K562 (cell line): Measurements from ENCODE around the gene ZNF215. TPM values are rescaled to one million over a fixed set of nuclear protein-coding genes. Genes with fewer than 3 reads are reported as not detected.

Source experiments
- BRCA1 ChIP-seq, 2 experiments: fragments of 450-650 bp in 1 of 2; sonication (generic) in 1 of 2; formaldehyde crosslinking in 1 of 2; IDR thresholded peaks; 2 replicates each; pipeline versions ENCODE4 v1.5.0 to v1.6.1; 2017 to 2020; ENCODE audit warnings: mild to moderate bottlenecking in 1 of 2, missing genetic modification reagents in 1 of 2
- DACH1 ChIP-seq: fragments of 450-650 bp; IDR thresholded peaks from 2 replicates; pipeline ENCODE4 v1.6.1; 2018; ENCODE audit not compliant: partially characterized antibody
- GABPB1 ChIP-seq: sonication (generic); formaldehyde crosslinking; IDR thresholded peaks from 2 replicates; pipeline ENCODE4 v1.8.0; 2022; ENCODE audit warnings: mild to moderate bottlenecking, missing genetic modification reagents
- SMARCB1 ChIP-seq: IDR thresholded peaks from 2 replicates; pipeline ENCODE4 v1.6.1; 2011; ENCODE audit warnings: improper control_type of control experiment, low read depth; ENCODE audit not compliant: insufficient read length
- TAL1 ChIP-seq: fragments of 450-650 bp; IDR thresholded peaks from 2 replicates; pipeline ENCODE4 v1.6.1; 2016; ENCODE audit warnings: mild to moderate bottlenecking
- ZEB2 ChIP-seq: fragments of 450-650 bp; IDR thresholded peaks from 2 replicates; pipeline ENCODE4 v1.6.1; 2016
- ZNF551 ChIP-seq: fragments of 250-450 bp; sonication (Bioruptor Pico); IDR thresholded peaks from 2 replicates; pipeline ENCODE4 v1.5.0; 2021; ENCODE audit warnings: mild to moderate bottlenecking, moderate library complexity
- polyA plus RNA-seq, 8 experiments: library from polyadenylated mRNA; depleted of rRNA in 4 of 8; stranded (reverse) in 5 of 8; unstranded in 3 of 8; fragments of >200 nt; fragmentation: Nextera tagmentation in 2 of 8; fragmentation: Illumina TruSeq in 1 of 8; extraction: Ambion mirVana in 2 of 8; extraction: Trizol in 1 of 8; gene quantifications; 2 replicates each; pipeline versions ENCODE4 v1.2.1 to v1.2.3, GENCODE V29; 2011 to 2014; ENCODE audit warnings: inconsistent platforms in 1 of 8, missing spikeins in 1 of 8
- total RNA-seq, 7 experiments: library from RNA; depleted of rRNA in 6 of 7; stranded (reverse); fragments of >200 nt in 6 of 7; fragmentation: Illumina TruSeq in 2 of 7; extraction: Trizol in 2 of 7; gene quantifications; 2 replicates each; pipeline versions ENCODE4 v1.2.1 to v1.2.3, GENCODE V29; 2011 to 2021; ENCODE audit warnings: low replicate concordance in 1 of 7
- TF ChIP-seq, protein P1 (sequence below): fragments of 200-600 bp; sonication (generic); IDR thresholded peaks from one replicate; pipeline ENCODE4 v1.6.1; 2012; ENCODE audit warnings: mild to moderate bottlenecking, low read depth, low read length, inconsistent platforms
- TF ChIP-seq, protein P2 (sequence below): fragments of 250-450 bp; sonication (Bioruptor Pico); IDR thresholded peaks from 2 replicates; pipeline ENCODE4 v1.5.0; 2021
- TF ChIP-seq, protein P3 (sequence below): fragments of 250-450 bp; sonication (Bioruptor Pico); IDR thresholded peaks from 2 replicates; pipeline ENCODE4 v1.9.0; 2021; ENCODE audit warnings: mild to moderate bottlenecking
- TF ChIP-seq, protein P4 (sequence below): sonication (generic); formaldehyde crosslinking; IDR thresholded peaks from 2 replicates; pipeline ENCODE4 v1.8.1; 2023; ENCODE audit warnings: missing genetic modification reagents, mild to moderate bottlenecking, borderline replicate concordance

ZNF215 gene
- total and polyA plus RNA-seq, 9 of the 15 experiments (the other 6 are each of a cell fraction or from before 2014, with no cell fraction given), result 11.2 to 19.1 (median 14.2) TPM

DNA sequence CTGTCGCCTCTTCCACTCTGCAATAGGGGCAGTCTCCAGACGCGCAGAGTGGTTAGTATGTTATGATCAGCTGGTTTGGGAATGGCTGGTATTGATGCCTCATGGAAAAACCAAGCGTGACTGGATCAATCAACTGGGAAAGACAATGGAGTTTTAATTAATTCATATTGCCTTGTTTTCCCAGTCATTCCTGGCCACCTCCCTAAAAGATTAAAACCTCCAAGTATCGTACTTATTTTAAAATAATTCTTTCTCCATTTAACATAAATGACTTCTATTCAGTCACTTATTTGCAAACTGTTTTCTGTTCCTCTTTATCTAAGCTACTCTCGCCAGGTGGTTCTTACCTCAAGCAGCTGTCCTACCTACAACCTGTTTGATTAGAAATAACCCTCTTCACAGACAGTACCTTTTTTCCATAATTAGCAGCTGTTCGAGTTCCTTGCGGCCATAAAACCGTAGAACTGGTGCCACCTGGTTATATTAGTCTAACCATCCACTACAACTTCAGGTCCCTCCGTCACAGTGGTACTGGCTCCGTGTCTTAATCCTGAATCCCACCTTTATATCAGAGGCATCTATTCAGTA lies 898 bp downstream of the ZNF215 start (continued):
- TF ChIP-seq, protein P1, sequence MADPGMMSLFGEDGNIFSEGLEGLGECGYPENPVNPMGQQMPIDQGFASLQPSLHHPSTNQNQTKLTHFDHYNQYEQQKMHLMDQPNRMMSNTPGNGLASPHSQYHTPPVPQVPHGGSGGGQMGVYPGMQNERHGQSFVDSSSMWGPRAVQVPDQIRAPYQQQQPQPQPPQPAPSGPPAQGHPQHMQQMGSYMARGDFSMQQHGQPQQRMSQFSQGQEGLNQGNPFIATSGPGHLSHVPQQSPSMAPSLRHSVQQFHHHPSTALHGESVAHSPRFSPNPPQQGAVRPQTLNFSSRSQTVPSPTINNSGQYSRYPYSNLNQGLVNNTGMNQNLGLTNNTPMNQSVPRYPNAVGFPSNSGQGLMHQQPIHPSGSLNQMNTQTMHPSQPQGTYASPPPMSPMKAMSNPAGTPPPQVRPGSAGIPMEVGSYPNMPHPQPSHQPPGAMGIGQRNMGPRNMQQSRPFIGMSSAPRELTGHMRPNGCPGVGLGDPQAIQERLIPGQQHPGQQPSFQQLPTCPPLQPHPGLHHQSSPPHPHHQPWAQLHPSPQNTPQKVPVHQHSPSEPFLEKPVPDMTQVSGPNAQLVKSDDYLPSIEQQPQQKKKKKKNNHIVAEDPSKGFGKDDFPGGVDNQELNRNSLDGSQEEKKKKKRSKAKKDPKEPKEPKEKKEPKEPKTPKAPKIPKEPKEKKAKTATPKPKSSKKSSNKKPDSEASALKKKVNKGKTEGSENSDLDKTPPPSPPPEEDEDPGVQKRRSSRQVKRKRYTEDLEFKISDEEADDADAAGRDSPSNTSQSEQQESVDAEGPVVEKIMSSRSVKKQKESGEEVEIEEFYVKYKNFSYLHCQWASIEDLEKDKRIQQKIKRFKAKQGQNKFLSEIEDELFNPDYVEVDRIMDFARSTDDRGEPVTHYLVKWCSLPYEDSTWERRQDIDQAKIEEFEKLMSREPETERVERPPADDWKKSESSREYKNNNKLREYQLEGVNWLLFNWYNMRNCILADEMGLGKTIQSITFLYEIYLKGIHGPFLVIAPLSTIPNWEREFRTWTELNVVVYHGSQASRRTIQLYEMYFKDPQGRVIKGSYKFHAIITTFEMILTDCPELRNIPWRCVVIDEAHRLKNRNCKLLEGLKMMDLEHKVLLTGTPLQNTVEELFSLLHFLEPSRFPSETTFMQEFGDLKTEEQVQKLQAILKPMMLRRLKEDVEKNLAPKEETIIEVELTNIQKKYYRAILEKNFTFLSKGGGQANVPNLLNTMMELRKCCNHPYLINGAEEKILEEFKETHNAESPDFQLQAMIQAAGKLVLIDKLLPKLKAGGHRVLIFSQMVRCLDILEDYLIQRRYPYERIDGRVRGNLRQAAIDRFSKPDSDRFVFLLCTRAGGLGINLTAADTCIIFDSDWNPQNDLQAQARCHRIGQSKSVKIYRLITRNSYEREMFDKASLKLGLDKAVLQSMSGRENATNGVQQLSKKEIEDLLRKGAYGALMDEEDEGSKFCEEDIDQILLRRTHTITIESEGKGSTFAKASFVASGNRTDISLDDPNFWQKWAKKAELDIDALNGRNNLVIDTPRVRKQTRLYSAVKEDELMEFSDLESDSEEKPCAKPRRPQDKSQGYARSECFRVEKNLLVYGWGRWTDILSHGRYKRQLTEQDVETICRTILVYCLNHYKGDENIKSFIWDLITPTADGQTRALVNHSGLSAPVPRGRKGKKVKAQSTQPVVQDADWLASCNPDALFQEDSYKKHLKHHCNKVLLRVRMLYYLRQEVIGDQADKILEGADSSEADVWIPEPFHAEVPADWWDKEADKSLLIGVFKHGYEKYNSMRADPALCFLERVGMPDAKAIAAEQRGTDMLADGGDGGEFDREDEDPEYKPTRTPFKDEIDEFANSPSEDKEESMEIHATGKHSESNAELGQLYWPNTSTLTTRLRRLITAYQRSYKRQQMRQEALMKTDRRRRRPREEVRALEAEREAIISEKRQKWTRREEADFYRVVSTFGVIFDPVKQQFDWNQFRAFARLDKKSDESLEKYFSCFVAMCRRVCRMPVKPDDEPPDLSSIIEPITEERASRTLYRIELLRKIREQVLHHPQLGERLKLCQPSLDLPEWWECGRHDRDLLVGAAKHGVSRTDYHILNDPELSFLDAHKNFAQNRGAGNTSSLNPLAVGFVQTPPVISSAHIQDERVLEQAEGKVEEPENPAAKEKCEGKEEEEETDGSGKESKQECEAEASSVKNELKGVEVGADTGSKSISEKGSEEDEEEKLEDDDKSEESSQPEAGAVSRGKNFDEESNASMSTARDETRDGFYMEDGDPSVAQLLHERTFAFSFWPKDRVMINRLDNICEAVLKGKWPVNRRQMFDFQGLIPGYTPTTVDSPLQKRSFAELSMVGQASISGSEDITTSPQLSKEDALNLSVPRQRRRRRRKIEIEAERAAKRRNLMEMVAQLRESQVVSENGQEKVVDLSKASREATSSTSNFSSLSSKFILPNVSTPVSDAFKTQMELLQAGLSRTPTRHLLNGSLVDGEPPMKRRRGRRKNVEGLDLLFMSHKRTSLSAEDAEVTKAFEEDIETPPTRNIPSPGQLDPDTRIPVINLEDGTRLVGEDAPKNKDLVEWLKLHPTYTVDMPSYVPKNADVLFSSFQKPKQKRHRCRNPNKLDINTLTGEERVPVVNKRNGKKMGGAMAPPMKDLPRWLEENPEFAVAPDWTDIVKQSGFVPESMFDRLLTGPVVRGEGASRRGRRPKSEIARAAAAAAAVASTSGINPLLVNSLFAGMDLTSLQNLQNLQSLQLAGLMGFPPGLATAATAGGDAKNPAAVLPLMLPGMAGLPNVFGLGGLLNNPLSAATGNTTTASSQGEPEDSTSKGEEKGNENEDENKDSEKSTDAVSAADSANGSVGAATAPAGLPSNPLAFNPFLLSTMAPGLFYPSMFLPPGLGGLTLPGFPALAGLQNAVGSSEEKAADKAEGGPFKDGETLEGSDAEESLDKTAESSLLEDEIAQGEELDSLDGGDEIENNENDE, result no peak
- TF ChIP-seq GABPB1 (CRISPR knock-in tag) (no peak), ZEB2 (no peak), SMARCB1 (peak; percentile 15), BRCA1 (IDR thresholded peaks at IDR 0.05) (no peak), BRCA1 (CRISPR knock-in tag; IDR thresholded peaks at IDR 0.05) (no peak), DACH1 (peak; percentile 75), ZNF551 (CRISPR knock-in tag) (no peak), TAL1 (no peak)
- TF ChIP-seq, protein P2, sequence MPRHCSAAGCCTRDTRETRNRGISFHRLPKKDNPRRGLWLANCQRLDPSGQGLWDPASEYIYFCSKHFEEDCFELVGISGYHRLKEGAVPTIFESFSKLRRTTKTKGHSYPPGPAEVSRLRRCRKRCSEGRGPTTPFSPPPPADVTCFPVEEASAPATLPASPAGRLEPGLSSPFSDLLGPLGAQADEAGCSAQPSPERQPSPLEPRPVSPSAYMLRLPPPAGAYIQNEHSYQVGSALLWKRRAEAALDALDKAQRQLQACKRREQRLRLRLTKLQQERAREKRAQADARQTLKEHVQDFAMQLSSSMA (CRISPR knock-in tag), result no peak
- TF ChIP-seq, protein P3, sequence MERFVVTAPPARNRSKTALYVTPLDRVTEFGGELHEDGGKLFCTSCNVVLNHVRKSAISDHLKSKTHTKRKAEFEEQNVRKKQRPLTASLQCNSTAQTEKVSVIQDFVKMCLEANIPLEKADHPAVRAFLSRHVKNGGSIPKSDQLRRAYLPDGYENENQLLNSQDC (CRISPR knock-in tag), result no peak
- TF ChIP-seq, protein P4, sequence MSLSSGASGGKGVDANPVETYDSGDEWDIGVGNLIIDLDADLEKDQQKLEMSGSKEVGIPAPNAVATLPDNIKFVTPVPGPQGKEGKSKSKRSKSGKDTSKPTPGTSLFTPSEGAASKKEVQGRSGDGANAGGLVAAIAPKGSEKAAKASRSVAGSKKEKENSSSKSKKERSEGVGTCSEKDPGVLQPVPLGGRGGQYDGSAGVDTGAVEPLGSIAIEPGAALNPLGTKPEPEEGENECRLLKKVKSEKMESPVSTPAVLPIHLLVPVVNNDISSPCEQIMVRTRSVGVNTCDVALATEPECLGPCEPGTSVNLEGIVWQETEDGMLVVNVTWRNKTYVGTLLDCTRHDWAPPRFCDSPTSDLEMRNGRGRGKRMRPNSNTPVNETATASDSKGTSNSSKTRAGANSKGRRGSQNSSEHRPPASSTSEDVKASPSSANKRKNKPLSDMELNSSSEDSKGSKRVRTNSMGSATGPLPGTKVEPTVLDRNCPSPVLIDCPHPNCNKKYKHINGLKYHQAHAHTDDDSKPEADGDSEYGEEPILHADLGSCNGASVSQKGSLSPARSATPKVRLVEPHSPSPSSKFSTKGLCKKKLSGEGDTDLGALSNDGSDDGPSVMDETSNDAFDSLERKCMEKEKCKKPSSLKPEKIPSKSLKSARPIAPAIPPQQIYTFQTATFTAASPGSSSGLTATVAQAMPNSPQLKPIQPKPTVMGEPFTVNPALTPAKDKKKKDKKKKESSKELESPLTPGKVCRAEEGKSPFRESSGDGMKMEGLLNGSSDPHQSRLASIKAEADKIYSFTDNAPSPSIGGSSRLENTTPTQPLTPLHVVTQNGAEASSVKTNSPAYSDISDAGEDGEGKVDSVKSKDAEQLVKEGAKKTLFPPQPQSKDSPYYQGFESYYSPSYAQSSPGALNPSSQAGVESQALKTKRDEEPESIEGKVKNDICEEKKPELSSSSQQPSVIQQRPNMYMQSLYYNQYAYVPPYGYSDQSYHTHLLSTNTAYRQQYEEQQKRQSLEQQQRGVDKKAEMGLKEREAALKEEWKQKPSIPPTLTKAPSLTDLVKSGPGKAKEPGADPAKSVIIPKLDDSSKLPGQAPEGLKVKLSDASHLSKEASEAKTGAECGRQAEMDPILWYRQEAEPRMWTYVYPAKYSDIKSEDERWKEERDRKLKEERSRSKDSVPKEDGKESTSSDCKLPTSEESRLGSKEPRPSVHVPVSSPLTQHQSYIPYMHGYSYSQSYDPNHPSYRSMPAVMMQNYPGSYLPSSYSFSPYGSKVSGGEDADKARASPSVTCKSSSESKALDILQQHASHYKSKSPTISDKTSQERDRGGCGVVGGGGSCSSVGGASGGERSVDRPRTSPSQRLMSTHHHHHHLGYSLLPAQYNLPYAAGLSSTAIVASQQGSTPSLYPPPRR (CRISPR knock-in tag), result no peak
